IMR-90 (cell line): Measurements from ENCODE around the gene GNL2. TPM values are rescaled to one million over a fixed set of nuclear protein-coding genes. Genes with fewer than 3 reads are reported as not detected.

Experiments
- ATAC-seq: fragments of 200-7000 bp; cut with Tn5 transposase; 2 replicates; pipeline ENCODE4 v1.9.1; 2020; ENCODE audit warnings: low read depth, mild to moderate bottlenecking, moderate library complexity
- Bru-seq: library from RNA; stranded (reverse); fragments of 400-500 nt; gene quantifications from one replicate; lab custom pipeline; 2021; lab: Mats Ljungman, UMichigan
- BruChase-seq, 2 experiments: library from RNA; stranded (reverse); fragments of 400-500 nt; gene quantifications; one replicate each; lab custom pipeline; 2021; lab: Mats Ljungman, UMichigan
- BruUV-seq: library from RNA; stranded (reverse); fragments of 400-500 nt; replicated peaks from 2 replicates; lab custom pipeline; 2021; lab: Mats Ljungman, UMichigan
- CTCF ChIA-PET: fragments of 300-600 bp; formaldehyde crosslinking; extraction: SDS; loops from one replicate; lab custom pipeline; 2021; ENCODE audit warnings: antibody characterized with exemption; lab: Yijun Ruan, JAX
- POLR2A ChIA-PET: fragments of 300-600 bp; sonication (Branson Sonifier 250); formaldehyde crosslinking; loops from one replicate; lab custom pipeline; 2022; ENCODE audit warnings: antibody characterized with exemption; ENCODE audit not compliant: unreplicated experiment; lab: Charles Lee
- DNase-seq: peaks from one replicate; pipeline ENCODE4 v3.0.0; 2013
- H2AFZ ChIP-seq: replicated peaks from 2 replicates; pipeline ENCODE3; 2013; ENCODE audit warnings: low read length, mild to moderate bottlenecking; ENCODE audit not compliant: poor library complexity
- H2AK5ac ChIP-seq: 2 replicates; pipeline ENCODE4 v1.6.1; 2013; ENCODE audit warnings: low read depth, low read length, inconsistent platforms
- H2AK9ac ChIP-seq: replicated peaks from 2 replicates; pipeline ENCODE3; 2013; ENCODE audit warnings: mild to moderate bottlenecking, low read depth, low read length, moderate library complexity; ENCODE audit not compliant: poor library complexity
- H2BK120ac ChIP-seq: 2 replicates; pipeline ENCODE4 v1.6.1; 2013; ENCODE audit warnings: low read depth, low read length, inconsistent platforms
- H2BK15ac ChIP-seq: 3 replicates; pipeline ENCODE4 v1.6.1; 2013; ENCODE audit warnings: low read depth, low read length, inconsistent platforms
- H2BK20ac ChIP-seq: 2 replicates; pipeline ENCODE4 v1.6.1; 2013; ENCODE audit warnings: low read depth, mild to moderate bottlenecking, inconsistent platforms, low read length, moderate library complexity
- H2BK5ac ChIP-seq: 2 replicates; pipeline ENCODE4 v1.6.1; 2013; ENCODE audit warnings: mild to moderate bottlenecking, low read depth, low read length, inconsistent platforms; ENCODE audit not compliant: poor library complexity, severe bottlenecking
- H3K14ac ChIP-seq: replicated peaks from 2 replicates; pipeline ENCODE4 v1.6.1; 2013; ENCODE audit warnings: low read depth, low read length, inconsistent platforms
- H3K18ac ChIP-seq: 2 replicates; pipeline ENCODE4 v1.6.1; 2013; ENCODE audit warnings: low read depth, low read length, control low read depth
- H3K23ac ChIP-seq: 2 replicates; pipeline ENCODE4 v1.6.1; 2013; ENCODE audit warnings: low read depth, low read length, inconsistent platforms
- H3K27ac ChIP-seq: 2 replicates; pipeline ENCODE4 v1.5.1; 2013; ENCODE audit warnings: mild to moderate bottlenecking, control low read depth, low read length; ENCODE audit not compliant: insufficient read depth
- H3K27me3 ChIP-seq: 2 replicates; pipeline ENCODE4 v1.6.1; 2013; ENCODE audit warnings: low read length; ENCODE audit not compliant: control insufficient read depth, insufficient read depth
- H3K36me3 ChIP-seq: 2 replicates; pipeline ENCODE4 v1.6.1; 2013; ENCODE audit warnings: low read length, mixed read lengths; ENCODE audit not compliant: control insufficient read depth, insufficient read depth
- H3K4ac ChIP-seq: 2 replicates; pipeline ENCODE4 v1.6.1; 2013; ENCODE audit warnings: low read depth, low read length, inconsistent platforms
- H3K4me1 ChIP-seq: 2 replicates; pipeline ENCODE4 v1.6.1; 2013; ENCODE audit warnings: low read length, mixed read lengths; ENCODE audit not compliant: control insufficient read depth, insufficient read depth
- H3K4me2 ChIP-seq: 2 replicates; pipeline ENCODE4 v1.6.1; 2013; ENCODE audit warnings: low read depth, mild to moderate bottlenecking, control low read depth, low read length, moderate library complexity
- H3K4me3 ChIP-seq: 2 replicates; pipeline ENCODE4 v1.5.1; 2013; ENCODE audit warnings: low read depth, mild to moderate bottlenecking, control low read depth, low read length, moderate library complexity; ENCODE audit not compliant: insufficient read depth
- H3K56ac ChIP-seq: 2 replicates; pipeline ENCODE4 v1.6.1; 2013; ENCODE audit warnings: low read length, inconsistent platforms; ENCODE audit not compliant: insufficient read depth; ENCODE audit errors: extremely low read depth
- H3K79me1 ChIP-seq, 2 experiments: 2 replicates each; pipeline ENCODE4 v1.6.1; 2013; ENCODE audit warnings: low read length in 2 of 2, inconsistent platforms in 1 of 2, low read depth in 1 of 2
- H3K9ac ChIP-seq: 2 replicates; pipeline ENCODE4 v1.6.1; 2013; ENCODE audit warnings: low read depth, low read length, control low read depth
- H3K9me1 ChIP-seq: 2 replicates; pipeline ENCODE4 v1.6.1; 2013; ENCODE audit warnings: low read length, inconsistent platforms; ENCODE audit not compliant: insufficient read depth
- H3K9me3 ChIP-seq: 2 replicates; pipeline ENCODE4 v1.6.1; 2013; ENCODE audit warnings: low read length; ENCODE audit not compliant: control insufficient read depth, insufficient read depth
- H4K20me1 ChIP-seq: 2 replicates; pipeline ENCODE4 v1.6.1; 2013; ENCODE audit warnings: low read length, inconsistent platforms; ENCODE audit not compliant: insufficient read depth
- H4K5ac ChIP-seq: 2 replicates; pipeline ENCODE4 v1.6.1; 2013; ENCODE audit warnings: mild to moderate bottlenecking, low read depth, low read length, control low read depth
- H4K8ac ChIP-seq, 2 experiments: 2 replicates each; pipeline ENCODE4 v1.6.1; 2013; ENCODE audit warnings: low read depth in 2 of 2, low read length in 2 of 2, control low read depth in 1 of 2, inconsistent platforms in 1 of 2
- H4K91ac ChIP-seq: 2 replicates; pipeline ENCODE4 v1.6.1; 2013; ENCODE audit warnings: low read depth, low read length, inconsistent platforms; ENCODE audit not compliant: insufficient read depth
- CEBPB ChIP-seq: IDR thresholded peaks from 2 replicates; pipeline ENCODE4 v1.6.1; 2012; ENCODE audit warnings: low read depth, low read length, improper control_type of control experiment
- CTCF ChIP-seq: conservative IDR thresholded peaks from 2 replicates; pipeline ENCODE4 v1.5.1; 2012; ENCODE audit warnings: mild to moderate bottlenecking, low read depth, low read length, improper control_type of control experiment
- ELK1 ChIP-seq: fragments of 150-350 bp; IDR thresholded peaks from 2 replicates; pipeline ENCODE4 v1.6.1; 2016; ENCODE audit warnings: low read depth, mild to moderate bottlenecking, low read length, moderate library complexity, borderline replicate concordance
- FOS ChIP-seq: fragments of 150-350 bp; IDR thresholded peaks from 2 replicates; pipeline ENCODE4 v1.6.1; 2016; ENCODE audit warnings: low read depth, low read length
- MAZ ChIP-seq: IDR thresholded peaks from 2 replicates; pipeline ENCODE4 v1.6.1; 2012; ENCODE audit warnings: low read depth, mild to moderate bottlenecking, low read length, improper control_type of control experiment, moderate library complexity, borderline replicate concordance
- MXI1 ChIP-seq: IDR thresholded peaks from 2 replicates; pipeline ENCODE4 v1.6.1; 2012; ENCODE audit warnings: low read depth, mild to moderate bottlenecking, low read length, moderate library complexity, borderline replicate concordance
- NFE2L2 ChIP-seq: fragments of 150-350 bp; IDR thresholded peaks from 2 replicates; pipeline ENCODE4 v1.6.1; 2016; ENCODE audit warnings: low read depth, mild to moderate bottlenecking, low read length
- POLR2A ChIP-seq: IDR thresholded peaks from 2 replicates; pipeline ENCODE4 v1.6.1; 2012; ENCODE audit warnings: mild to moderate bottlenecking, low read depth, low read length
- RAD21 ChIP-seq: IDR thresholded peaks from 2 replicates; pipeline ENCODE4 v1.6.1; 2012; ENCODE audit warnings: low read length, improper control_type of control experiment
- RCOR1 ChIP-seq: IDR thresholded peaks from 2 replicates; pipeline ENCODE4 v1.6.1; 2012; ENCODE audit warnings: mild to moderate bottlenecking, low read length, improper control_type of control experiment; ENCODE audit not compliant: insufficient replicate concordance
- USF2 ChIP-seq: fragments of 150-350 bp; IDR thresholded peaks from 2 replicates; pipeline ENCODE4 v1.6.1; 2017; ENCODE audit warnings: mild to moderate bottlenecking, antibody characterized with exemption, low read length, low read depth
- WGBS, 2 experiments: methylation state at CpG; one replicate each; pipeline versions ENCODE4 v1.1.5 to v1.1.7; 2013; ENCODE audit warnings: missing lambda C conversion rate in 2 of 2; ENCODE audit not compliant: insufficient read length in 1 of 2; ENCODE audit errors: extremely low coverage in 2 of 2; 5-methylcytosine and 5-hydroxymethylcytosine counted together
- dilution Hi-C: fragments of 300-500 bp; cut with HindIII; formaldehyde crosslinking; loops from one replicate; pipeline ENCODE4 v1.14.3; 2018; ENCODE audit warnings: low sequenced_read_pairs; ENCODE audit not compliant: unreplicated experiment
- in situ Hi-C: fragments of 300-500 bp; cut with MboI; formaldehyde crosslinking; loops from 3 replicates; pipeline ENCODE4 v1.14.3; 2019; ENCODE audit warnings: low sequenced_read_pairs, inconsistent platforms, mixed read lengths
- intact Hi-C: fragments of 100-400 bp; cut with micrococcal nuclease; formaldehyde crosslinking; loops from 2 replicates; pipeline ENCODE4 v1.10.0; 2022
- long read RNA-seq: library from polyadenylated mRNA; unstranded; transcript quantifications from one replicate; pipeline ENCODE4 v2.0.0, GENCODE V29; 2021; ENCODE audit not compliant: unreplicated experiment
- polyA plus RNA-seq, 3 experiments: library from polyadenylated mRNA; depleted of rRNA; stranded (reverse); fragments of >200 nt; gene quantifications; 2 replicates each; pipeline ENCODE4 v1.2.3, GENCODE V29; 2012; ENCODE audit warnings: low replicate concordance in 1 of 3
- total RNA-seq: library from RNA; depleted of rRNA; stranded (reverse); fragments of >200 nt; gene quantifications from 2 replicates; pipeline ENCODE4 v1.2.3, GENCODE V29; 2012; rRNA removed

The GNL2 gene
- total RNA-seq (77.4 and 90.3 TPM in 2 replicates), polyA plus RNA-seq (2012; rRNA removed) (42.9 and 49.4 TPM in 2 replicates), Bru-seq, nascent RNA (percentile 90 among the genes with signal in this experiment), BruChase-seq, experiment 1, labeled RNA remaining after a 6-hour chase (percentile 83 among the genes with signal in this experiment), BruChase-seq, experiment 2, labeled RNA remaining after a 2-hour chase (percentile 79 among the genes with signal in this experiment)
- 5.1 and 7.4 TPM in 2 replicates for polyA plus RNA-seq (2012; cell fraction: cytosol; rRNA removed)
- polyA plus RNA-seq (2012; cell fraction: nucleus; rRNA removed; ENCODE audit: low replicate concordance): 39.3 and 88.3 TPM in 2 replicates
- long read RNA-seq, transcript GNL2-201 (16 exons, 2,334 nt): major isoform, 45 of 56 reads
- long read RNA-seq, partial matches to known transcripts: 7 of 56 reads
- long read RNA-seq, other reads (novel, unspliced or antisense): 3 of 56 reads

- Histone ChIP-seq H2BK120ac (peak within 1 kb of the TSS; percentile 79; the same call in 1 of the 2 replicates), H3K4ac (peak within 1 kb of the TSS; percentile 98), H3K23ac (peak within 1 kb of the TSS; percentile 95), H2AK5ac (peak within 1 kb of the TSS; percentile 81), H4K20me1 (peaks cover 7% of the 10 kb centered on the region; the same call in 1 of the 2 replicates), H3K27me3 (peaks cover 3% of the 10 kb centered on the region; the same call in 1 of the 2 replicates), H3K56ac (peak within 1 kb of the TSS; percentile 88), H4K8ac (peak within 1 kb of the TSS; percentile 87 to 92), H2BK20ac (no peak within 1 kb of the TSS), H3K14ac (peak within 1 kb of the TSS; percentile 98), H2BK5ac (peak within 1 kb of the TSS; percentile 81), H3K36me3 (peaks cover 5% of the 10 kb centered on the region), H3K4me2 (peak within 1 kb of the TSS; percentile 94), H3K27ac (peak within 1 kb of the TSS; percentile 88), H3K4me3 (peak within 1 kb of the TSS; percentile 80), H3K9me3 (no peaks in the 10 kb centered on the region), H2AK9ac (peak within 1 kb of the TSS; percentile 95), H3K9ac (peak within 1 kb of the TSS; percentile 91), H3K79me1 (peaks cover 3 to 34% of the 10 kb centered on the region in 2 experiments; a peak in 3 of 4 replicates), H2AFZ (peak within 1 kb of the TSS; percentile 97), H2BK15ac (peak within 1 kb of the TSS; percentile 54; the same call in 1 of the 3 replicates), H4K5ac (peak within 1 kb of the TSS; percentile 80), H3K4me1 (peaks cover 3% of the 10 kb centered on the region; the same call in 1 of the 2 replicates), H3K18ac (peak within 1 kb of the TSS; percentile 68; the same call in 1 of the 2 replicates), H3K9me1 (no peaks in the 10 kb centered on the region), H4K91ac (peak within 1 kb of the TSS; percentile 95)
- in situ Hi-C loops: loop anchor here (25.0 kb wide), 1 partner anchor 417 kb away; the partner anchor contains the start of genes FHL3 and UTP11
- dilution Hi-C loops: no loop called here
- WGBS, 2 experiments: 0% methylated on average over 22 of the region's 51 CpGs; no CpG with 5 or more reads in 1 of the 2 experiments
- TF ChIP-seq FOS (no peak; the same call in 1 of the 2 replicates), RCOR1 (no peak), POLR2A (peak; percentile 91), CEBPB (no peak), CTCF (no peak), MXI1 (peak; percentile 95), NFE2L2 (no peak), ELK1 (no peak), RAD21 (no peak), USF2 (peak; percentile 95), MAZ (peak; percentile 89)
- intact Hi-C loops: no loop called here
- ChIA-PET CTCF (interaction anchor here (0.6 to 1.0 kb wide), 3 partner anchors 10 to 87 kb away, joined by 5 to 6 read pairs (median 5); no protein-coding TSS in a partner anchor), POLR2A (no interaction called here)
- ATAC-seq (peak; percentile 100), DNase-seq (peak; percentile 95)
- no TSS peak for BruUV-seq
Measured at GRCh38 chr1:37595440-37596181, at the start of gene GNL2. TSS of gene GNL2 (minus strand) at chr1:37595937. CDS start at chr1:37595822, 115 bp downstream.
